ENCODE data around the gene KDELR1. TPM values are rescaled to one million over a fixed set of nuclear protein-coding genes. Genes with fewer than 3 reads are reported as not detected.

Gene KDELR1
- total RNA-seq, 4 donors from 2014 or later = 63.5 to 87.4 (median 70.2) TPM

GRCh38 chr19:48397263-48398101 lies 6.1 kb upstream of the KDELR1 start:
- intact Hi-C loops (cut with DNase I) = no loop called here
- H3K9me3 ChIP-seq = no peaks in the 10 kb centered on the region
- H3K36me3 ChIP-seq = no peaks in the 10 kb centered on the region
- peaks cover 9 to 63% (median 30%) of the 10 kb centered on the region in 4 donors for H3K27me3 ChIP-seq
- TF ChIP-seq POLR2A (IDR thresholded peaks at IDR 0.05) (no peak), CTCF (IDR thresholded peaks at IDR 0.05) (no peak)
- WGBS, 2 donors = 51 to 56% methylated on average over 22 of the region's 22 CpGs
- peaks cover 20 to 51% (median 21%) of the 10 kb centered on the region in 3 donors for H3K4me1 ChIP-seq
- no peak overlapping the region for H3K27ac ChIP-seq
- H3K4me3 ChIP-seq = peak overlapping the region; percentile 25 to 68 (median 44)
- DNase-seq = no peak

GRCh38 chr19:48396824-48397176 lies 5.4 kb upstream of the KDELR1 start:
- Histone ChIP-seq H3K27ac (no peak overlapping the region), H3K27me3 (peaks cover 9 to 68% (median 30%) of the 10 kb centered on the region in 4 donors), H3K4me3 (no peak overlapping the region), H3K9me3 (no peaks in the 10 kb centered on the region), H3K36me3 (no peaks in the 10 kb centered on the region), H3K4me1 (peaks cover 20 to 53% (median 21%) of the 10 kb centered on the region in 3 donors)
- whole genome bisulfite sequencing, 2 donors = 40 to 100% methylated on average over 1 of the region's 2 CpGs
- TF ChIP-seq POLR2A (IDR thresholded peaks at IDR 0.05) (no peak), CTCF (IDR thresholded peaks at IDR 0.05) (no peak)
- intact Hi-C loops (cut with DNase I) = no loop called here
- DNase-seq = no peak

GRCh38 chr19:48396016-48396823 lies 4.9 kb upstream of the KDELR1 start:
- Histone ChIP-seq H3K4me3 (no peak overlapping the region), H3K27me3 (peaks cover 9 to 68% (median 30%) of the 10 kb centered on the region in 4 donors), H3K36me3 (no peaks in the 10 kb centered on the region), H3K4me1 (peaks cover 20 to 57% (median 21%) of the 10 kb centered on the region in 3 donors), H3K27ac (no peak overlapping the region), H3K9me3 (no peaks in the 10 kb centered on the region)
- intact Hi-C loops (cut with DNase I) = no loop called here
- TF ChIP-seq POLR2A (IDR thresholded peaks at IDR 0.05) = no peak
- no peak for TF ChIP-seq CTCF (IDR thresholded peaks at IDR 0.05)
- WGBS, 2 donors = 48 to 57% methylated on average over 11 to 20 of the region's 24 CpGs
- no peak for DNase-seq

GRCh38 chr19:48395499-48395898 lies 4.1 kb upstream of the KDELR1 start:
- H3K4me1 ChIP-seq = peaks cover 20 to 58% (median 21%) of the 10 kb centered on the region in 3 donors
- DNase-seq = no peak
- H3K4me3 ChIP-seq = no peak overlapping the region
- peaks cover 9 to 68% (median 30%) of the 10 kb centered on the region in 4 donors for H3K27me3 ChIP-seq
- no peak overlapping the region for H3K27ac ChIP-seq
- intact Hi-C loops (cut with DNase I) = no loop called here
- no peaks in the 10 kb centered on the region for H3K36me3 ChIP-seq
- no peaks in the 10 kb centered on the region for H3K9me3 ChIP-seq
- WGBS, 2 donors = 29 to 50% methylated on average over 5 to 6 of the region's 9 CpGs
- TF ChIP-seq POLR2A (IDR thresholded peaks at IDR 0.05) (no peak), CTCF (IDR thresholded peaks at IDR 0.05) (no peak)

DNA sequence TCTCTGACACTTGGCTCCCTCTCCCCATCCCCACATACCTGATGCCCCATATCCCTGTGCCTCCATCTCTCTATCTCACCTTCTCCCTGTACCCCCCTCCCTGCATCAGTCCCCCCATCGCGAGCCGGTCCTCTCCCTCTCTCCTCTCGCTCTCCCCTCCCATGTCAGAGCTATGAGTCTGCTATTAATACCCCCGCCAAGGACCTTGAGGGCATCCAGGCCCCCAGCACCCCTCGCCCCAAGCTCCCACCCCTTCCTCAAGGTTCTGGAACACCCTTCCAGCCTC lies 3.8 kb upstream of the KDELR1 start:
- peaks cover 22 to 62% (median 24%) of the 10 kb centered on the region in 3 donors for H3K4me1 ChIP-seq
- H3K36me3 ChIP-seq = no peaks in the 10 kb centered on the region
- H3K27me3 ChIP-seq = peaks cover 9 to 68% (median 30%) of the 10 kb centered on the region in 4 donors
- TF ChIP-seq POLR2A (IDR thresholded peaks at IDR 0.05) (no peak), CTCF (IDR thresholded peaks at IDR 0.05) (no peak)
- no peak overlapping the region for H3K4me3 ChIP-seq
- 0 to 20% methylated on average over 5 of the region's 6 CpGs for WGBS, 2 donors
- no peaks in the 10 kb centered on the region for H3K9me3 ChIP-seq
- intact Hi-C loops (cut with DNase I) = no loop called here
- DNase-seq = no peak
- no peak overlapping the region for H3K27ac ChIP-seq

Data from esophagus squamous epithelium (tissue), 5 donors.